SU-DHL-6 (cell line): ENCODE measurements around the gene CDC16.

Experiments used
- H2AFZ ChIP-seq: fragments of 200-600 bp; sonication (generic); 2 replicates; pipeline ENCODE4 v1.6.1; 2014; ENCODE audit warnings: low read depth, mild to moderate bottlenecking, moderate library complexity, mixed read lengths, antibody characterized with exemption, low read length; ENCODE audit not compliant: severe bottlenecking
- H3F3A ChIP-seq: fragments of 200-600 bp; shearing (Covaris generic); 2 replicates; pipeline ENCODE4 v1.6.0; 2016; ENCODE audit warnings: antibody characterized with exemption, mild to moderate bottlenecking; ENCODE audit not compliant: insufficient read depth
- H3K27ac ChIP-seq: fragments of 200-600 bp; sonication (generic); 2 replicates; pipeline ENCODE4 v1.5.1; 2016; ENCODE audit warnings: low read depth, mild to moderate bottlenecking, low read length, moderate library complexity, mixed read lengths
- H3K27me3 ChIP-seq: fragments of 200-600 bp; sonication (generic), shearing (Covaris generic); 2 replicates; pipeline ENCODE4 v1.6.0; 2014; ENCODE audit warnings: mild to moderate bottlenecking, low read length
- H3K36me3 ChIP-seq: fragments of 200-600 bp; sonication (generic); 2 replicates; pipeline ENCODE4 v1.6.1; 2014; ENCODE audit warnings: mild to moderate bottlenecking, low read length, mixed read lengths
- H3K4me2 ChIP-seq: fragments of 300-600, 200-600 bp; shearing (Covaris generic), sonication (generic); 2 replicates; pipeline ENCODE4 v1.6.0; 2014; ENCODE audit warnings: low read length, low read depth, mild to moderate bottlenecking; ENCODE audit not compliant: poor library complexity, severe bottlenecking
- H3K4me3 ChIP-seq: fragments of 200-600 bp; sonication (generic); 2 replicates; pipeline ENCODE4 v1.5.1; 2014; ENCODE audit warnings: antibody characterized with exemption, low read length, mild to moderate bottlenecking, mixed read lengths; ENCODE audit not compliant: insufficient read depth, poor library complexity, severe bottlenecking
- H3K79me2 ChIP-seq: fragments of 200-600 bp; sonication (generic); 2 replicates; pipeline ENCODE4 v1.6.1; 2014; ENCODE audit warnings: mild to moderate bottlenecking, low read length, moderate library complexity; ENCODE audit not compliant: insufficient read depth
- H3K9ac ChIP-seq: fragments of 200-600 bp; sonication (generic); 2 replicates; pipeline ENCODE4 v1.7.0; 2014; ENCODE audit warnings: mild to moderate bottlenecking, low read length
- H3K9me2 ChIP-seq: fragments of 200-600 bp; sonication (generic); replicated peaks from 2 replicates; pipeline ENCODE4 v1.6.1; 2014; ENCODE audit warnings: low read length; ENCODE audit not compliant: insufficient read depth
- H3K9me3 ChIP-seq: fragments of 200-600 bp; sonication (generic); 2 replicates; pipeline ENCODE4 v1.6.1; 2014; ENCODE audit warnings: low read length, mixed read lengths; ENCODE audit not compliant: insufficient read depth
- H4K20me1 ChIP-seq: fragments of 200-600 bp; sonication (generic); 2 replicates; pipeline ENCODE4 v1.6.1; 2014; ENCODE audit warnings: low read depth, mild to moderate bottlenecking, antibody characterized with exemption, low read length, moderate library complexity, mixed read lengths
- CTCF ChIP-seq: fragments of 200-600 bp; sonication (generic); IDR thresholded peaks from one replicate; pipeline ENCODE4 v1.5.1; 2017; ENCODE audit warnings: antibody characterized with exemption, mild to moderate bottlenecking, low read length, moderate library complexity; ENCODE audit not compliant: insufficient read depth, poor library complexity, severe bottlenecking
- EZH2phosphoT487 ChIP-seq: fragments of 200-600 bp; sonication (generic), shearing (Covaris generic); conservative IDR thresholded peaks from 2 replicates; pipeline ENCODE4 v1.6.1; 2018; ENCODE audit warnings: mild to moderate bottlenecking, antibody characterized with exemption, low read length, moderate library complexity, mixed read lengths

The CDC16 gene

GRCh38 chr13:114321256-114321655, 86.6 kb downstream of the CDC16 start:
- Histone ChIP-seq H4K20me1 (peaks cover 37% of the 10 kb centered on the region), H3K4me3 (no peak overlapping the region), H3K9me3 (no peaks in the 10 kb centered on the region), H3F3A (peaks cover 14% of the 10 kb centered on the region; the same call in 1 of the 2 replicates), H3K36me3 (peaks cover 34% of the 10 kb centered on the region), H3K27me3 (no peaks in the 10 kb centered on the region), H3K4me2 (no peak overlapping the region), H3K9me2 (no peaks in the 10 kb centered on the region), H2AFZ (no peak overlapping the region), H3K79me2 (peaks cover 82% of the 10 kb centered on the region), H3K27ac (no peak overlapping the region), H3K9ac (no peak overlapping the region)
- TF ChIP-seq CTCF: no peak
- TF ChIP-seq EZH2phosphoT487: no peak
